Nephron (organoid): ENCODE data around the gene GBA3.

Source experiments
- H3K27ac Mint-ChIP-seq, 3 experiments: 2 replicates each; pipeline ENCODE4 v1.8.0; 2020; ENCODE audit warnings: mixed read lengths in 3 of 3, mild to moderate bottlenecking in 2 of 3, moderate library complexity in 1 of 3
- H3K27me3 Mint-ChIP-seq: 2 replicates; pipeline ENCODE4 v1.8.0; 2021; ENCODE audit warnings: low read depth, mild to moderate bottlenecking, moderate library complexity, mixed read lengths
- H3K36me3 Mint-ChIP-seq: 2 replicates; pipeline ENCODE4 v1.8.0; 2020; ENCODE audit warnings: low read depth, mixed read lengths
- H3K4me1 Mint-ChIP-seq: 2 replicates; pipeline ENCODE4 v1.8.0; 2020; ENCODE audit warnings: mixed read lengths
- H3K4me3 Mint-ChIP-seq, 3 experiments: 2 replicates each; pipeline ENCODE4 v1.8.0; 2020; ENCODE audit warnings: mild to moderate bottlenecking in 3 of 3, mixed read lengths in 3 of 3, moderate library complexity in 2 of 3
- H3K9me3 Mint-ChIP-seq: 2 replicates; pipeline ENCODE4 v1.8.0; 2020; ENCODE audit warnings: mixed read lengths
- TF ChIP-seq, protein P1 (sequence below), 3 experiments: fragments of 200-600 bp; sonication (generic); IDR thresholded peaks; one replicate each; pipeline ENCODE4 v1.5.0; 2021; ENCODE audit warnings: antibody characterized with exemption in 3 of 3; ENCODE audit not compliant: unreplicated experiment in 3 of 3

GBA3 gene

GRCh38 chr4:22803512-22803911, 110.8 kb downstream of the GBA3 start:
- Mint-ChIP-seq H3K4me3 (no peak overlapping the region), H3K36me3 (no peaks in the 10 kb centered on the region), H3K9me3 (no peaks in the 10 kb centered on the region), H3K27ac (no peak overlapping the region), H3K27me3 (no peaks in the 10 kb centered on the region), H3K4me1 (peaks cover 17% of the 10 kb centered on the region)
- TF ChIP-seq, protein P1, sequence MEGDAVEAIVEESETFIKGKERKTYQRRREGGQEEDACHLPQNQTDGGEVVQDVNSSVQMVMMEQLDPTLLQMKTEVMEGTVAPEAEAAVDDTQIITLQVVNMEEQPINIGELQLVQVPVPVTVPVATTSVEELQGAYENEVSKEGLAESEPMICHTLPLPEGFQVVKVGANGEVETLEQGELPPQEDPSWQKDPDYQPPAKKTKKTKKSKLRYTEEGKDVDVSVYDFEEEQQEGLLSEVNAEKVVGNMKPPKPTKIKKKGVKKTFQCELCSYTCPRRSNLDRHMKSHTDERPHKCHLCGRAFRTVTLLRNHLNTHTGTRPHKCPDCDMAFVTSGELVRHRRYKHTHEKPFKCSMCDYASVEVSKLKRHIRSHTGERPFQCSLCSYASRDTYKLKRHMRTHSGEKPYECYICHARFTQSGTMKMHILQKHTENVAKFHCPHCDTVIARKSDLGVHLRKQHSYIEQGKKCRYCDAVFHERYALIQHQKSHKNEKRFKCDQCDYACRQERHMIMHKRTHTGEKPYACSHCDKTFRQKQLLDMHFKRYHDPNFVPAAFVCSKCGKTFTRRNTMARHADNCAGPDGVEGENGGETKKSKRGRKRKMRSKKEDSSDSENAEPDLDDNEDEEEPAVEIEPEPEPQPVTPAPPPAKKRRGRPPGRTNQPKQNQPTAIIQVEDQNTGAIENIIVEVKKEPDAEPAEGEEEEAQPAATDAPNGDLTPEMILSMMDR (IDR thresholded peaks at IDR 0.05; ENCODE audit: unreplicated experiment in 3 of 3) = no peak

DNA sequence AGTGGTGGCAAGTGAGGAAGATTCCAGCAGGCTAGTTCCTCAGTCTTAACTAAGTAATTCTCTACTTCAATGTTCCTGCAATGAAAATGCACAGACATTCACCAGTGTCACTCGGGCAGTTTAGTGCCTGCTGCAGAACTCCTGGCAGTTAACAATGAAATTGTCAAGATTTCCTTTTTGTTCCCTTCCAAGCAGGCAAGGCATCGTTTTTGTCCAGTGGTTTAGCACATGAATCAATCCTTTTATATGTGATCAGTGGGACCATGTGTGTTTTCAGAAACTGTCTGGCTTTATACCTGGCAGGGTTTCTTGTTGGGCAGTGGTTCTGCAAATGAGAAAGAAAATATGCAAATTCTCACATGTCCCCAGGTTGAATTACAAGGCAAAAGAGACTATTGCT, 122.2 kb downstream of the GBA3 start:
- no peak overlapping the region for H3K4me3 Mint-ChIP-seq
- no peaks in the 10 kb centered on the region for H3K36me3 Mint-ChIP-seq
- peaks cover 3% of the 10 kb centered on the region for H3K27me3 Mint-ChIP-seq
- no peak overlapping the region for H3K27ac Mint-ChIP-seq
- H3K9me3 Mint-ChIP-seq = no peaks in the 10 kb centered on the region
- H3K4me1 Mint-ChIP-seq = no peaks in the 10 kb centered on the region
- TF ChIP-seq, protein P1 (IDR thresholded peaks at IDR 0.05; ENCODE audit: unreplicated experiment in 3 of 3) = no peak

DNA sequence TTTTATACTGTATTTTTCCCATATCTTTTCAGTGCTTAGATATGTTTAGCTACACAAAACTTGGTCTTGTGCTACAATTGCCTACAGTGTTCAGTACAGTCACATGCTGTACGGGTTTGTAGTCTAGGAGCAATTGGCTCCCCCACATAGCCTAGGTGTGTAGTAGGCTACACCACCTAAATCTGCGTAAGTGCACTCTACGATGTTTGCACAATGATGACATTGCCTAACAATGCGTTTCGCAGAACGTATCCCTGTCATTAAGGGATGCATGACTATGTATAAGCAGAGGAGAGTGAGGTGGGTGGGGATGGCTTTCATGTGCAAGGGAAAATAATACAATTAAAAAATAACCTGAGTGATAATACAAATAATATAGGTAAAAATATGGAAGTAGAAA, 131.4 kb downstream of the GBA3 start:
- no peak overlapping the region for H3K4me3 Mint-ChIP-seq
- no peaks in the 10 kb centered on the region for H3K27me3 Mint-ChIP-seq
- TF ChIP-seq, protein P1 (IDR thresholded peaks at IDR 0.05; ENCODE audit: unreplicated experiment in 3 of 3) = no peak
- H3K36me3 Mint-ChIP-seq = no peaks in the 10 kb centered on the region
- no peaks in the 10 kb centered on the region for H3K4me1 Mint-ChIP-seq
- H3K27ac Mint-ChIP-seq = no peak overlapping the region
- H3K9me3 Mint-ChIP-seq = no peaks in the 10 kb centered on the region

DNA sequence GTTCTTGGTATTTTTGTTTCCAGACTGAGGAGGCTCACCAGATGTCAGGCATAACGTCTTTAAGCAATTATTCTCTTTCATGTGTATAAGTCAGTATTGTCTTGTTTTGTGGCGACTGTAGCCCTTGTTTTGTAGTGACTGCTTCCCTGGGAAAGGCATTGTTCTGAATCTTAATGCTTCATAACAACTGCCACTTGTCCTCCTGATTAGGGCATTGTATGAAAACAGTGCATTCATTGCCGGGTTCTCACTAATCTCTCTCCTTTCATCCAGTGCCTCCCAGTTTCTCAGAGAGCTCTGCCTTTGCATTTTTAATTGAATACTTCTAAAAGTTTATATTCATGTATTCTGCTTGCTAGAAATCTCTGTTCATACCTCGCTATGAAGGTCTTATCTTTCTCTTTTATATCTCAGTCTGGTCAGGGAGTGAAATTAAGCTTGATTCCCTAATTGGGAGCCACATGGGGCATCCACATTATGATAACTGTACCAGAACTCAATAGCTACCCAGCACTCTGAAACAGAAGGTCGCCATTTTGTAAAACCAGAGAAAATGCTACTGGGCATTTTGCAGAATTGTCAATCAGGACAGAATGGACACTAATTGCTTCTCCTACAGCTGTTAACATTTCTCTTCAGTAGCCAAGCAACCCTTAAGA, 149.8 kb downstream of the GBA3 start:
- Mint-ChIP-seq H3K27ac (no peak overlapping the region), H3K36me3 (no peaks in the 10 kb centered on the region), H3K4me3 (no peak overlapping the region), H3K9me3 (peaks cover 6% of the 10 kb centered on the region), H3K4me1 (no peaks in the 10 kb centered on the region), H3K27me3 (no peaks in the 10 kb centered on the region)
- TF ChIP-seq, protein P1 (IDR thresholded peaks at IDR 0.05; ENCODE audit: unreplicated experiment in 3 of 3) = no peak

GRCh38 chr4:22848332-22848731, 155.6 kb downstream of the GBA3 start:
- TF ChIP-seq, protein P1 (IDR thresholded peaks at IDR 0.05; ENCODE audit: unreplicated experiment in 3 of 3) = no peak
- no peaks in the 10 kb centered on the region for H3K27me3 Mint-ChIP-seq
- no peak overlapping the region for H3K4me3 Mint-ChIP-seq
- no peaks in the 10 kb centered on the region for H3K9me3 Mint-ChIP-seq
- no peaks in the 10 kb centered on the region for H3K4me1 Mint-ChIP-seq
- no peaks in the 10 kb centered on the region for H3K36me3 Mint-ChIP-seq
- no peak overlapping the region for H3K27ac Mint-ChIP-seq

- H3K4me3 Mint-ChIP-seq = no peak overlapping the region
- TF ChIP-seq, protein P1 (IDR thresholded peaks at IDR 0.05; ENCODE audit: unreplicated experiment in 3 of 3) = no peak
- no peak overlapping the region for H3K27ac Mint-ChIP-seq
- H3K36me3 Mint-ChIP-seq = no peaks in the 10 kb centered on the region
- H3K27me3 Mint-ChIP-seq = no peaks in the 10 kb centered on the region
- peaks cover 2% of the 10 kb centered on the region for H3K9me3 Mint-ChIP-seq
- H3K4me1 Mint-ChIP-seq = no peaks in the 10 kb centered on the region
Measured at GRCh38 chr4:22850055-22850454, 157.3 kb downstream of the GBA3 start.
